K562 (cell line): ENCODE data around the gene HMBS. TPM values are rescaled to one million over a fixed set of nuclear protein-coding genes. Genes with fewer than 3 reads are reported as not detected.

Experiments
- BDP1 ChIP-seq: IDR thresholded peaks from 3 replicates; pipeline ENCODE4 v1.6.1; 2011; ENCODE audit not compliant: insufficient read length, insufficient read depth
- BRCA1 ChIP-seq, 2 experiments: fragments of 450-650 bp in 1 of 2; sonication (generic) in 1 of 2; formaldehyde crosslinking in 1 of 2; IDR thresholded peaks; 2 replicates each; pipeline versions ENCODE4 v1.5.0 to v1.6.1; 2017 to 2020; ENCODE audit warnings: mild to moderate bottlenecking in 1 of 2, missing genetic modification reagents in 1 of 2
- CEBPB ChIP-seq: fragments of 450-650 bp; IDR thresholded peaks from 2 replicates; pipeline ENCODE4 v1.6.1; 2016; ENCODE audit warnings: missing genetic modification characterization, missing compliant biosample characterization
- ESRRB ChIP-seq: fragments of 250-450 bp; sonication (Bioruptor Pico); IDR thresholded peaks from 2 replicates; pipeline ENCODE4 v1.5.0; 2020; ENCODE audit warnings: mild to moderate bottlenecking, moderate library complexity, borderline replicate concordance
- ETS2 ChIP-seq: IDR thresholded peaks from 2 replicates; pipeline ENCODE4 v1.6.1; 2016; ENCODE audit warnings: borderline replicate concordance, missing genetic modification characterization, mild to moderate bottlenecking, moderate library complexity, missing compliant biosample characterization; ENCODE audit not compliant: poor library complexity, severe bottlenecking
- EWSR1 ChIP-seq: fragments of 450-650 bp; IDR thresholded peaks from 2 replicates; pipeline ENCODE4 v1.6.1; 2018; ENCODE audit warnings: borderline replicate concordance, mild to moderate bottlenecking, low read depth, moderate library complexity; ENCODE audit not compliant: partially characterized antibody
- FOXJ2 ChIP-seq: fragments of 200-800 bp; sonication (Bioruptor generic); IDR thresholded peaks from 2 replicates; pipeline ENCODE4 v1.6.1; 2016; ENCODE audit warnings: missing genetic modification characterization, missing compliant biosample characterization
- HNRNPLL ChIP-seq: fragments of 200-400 bp; formaldehyde crosslinking; IDR thresholded peaks from 2 replicates; pipeline ENCODE4 v1.6.1; 2017; ENCODE audit warnings: low read length, low read depth, mild to moderate bottlenecking; ENCODE audit not compliant: poor library complexity, severe bottlenecking
- MAZ ChIP-seq, 2 experiments: fragments of 450-650 bp in 1 of 2; sonication (generic) in 1 of 2; formaldehyde crosslinking; IDR thresholded peaks in 1 of 2; conservative IDR thresholded peaks in 1 of 2; 2 replicates each; pipeline versions ENCODE4 v1.4.0 to v1.5.0; 2020; ENCODE audit warnings: mild to moderate bottlenecking in 1 of 2, missing genetic modification reagents in 1 of 2
- NFRKB ChIP-seq: fragments of 450-650 bp; IDR thresholded peaks from 2 replicates; pipeline ENCODE4 v1.6.1; 2016; ENCODE audit warnings: low read depth
- NONO ChIP-seq, 2 experiments: fragments of 200-400 bp in 1 of 2; fragments of 450-650 bp in 1 of 2; formaldehyde crosslinking in 1 of 2; IDR thresholded peaks; 2 replicates each; pipeline ENCODE4 v1.6.1; 2017; ENCODE audit warnings: low read depth in 2 of 2, mild to moderate bottlenecking in 2 of 2, moderate library complexity in 2 of 2, low read length in 1 of 2
- POLR2AphosphoS2 ChIP-seq: IDR thresholded peaks from 2 replicates; pipeline ENCODE4 v1.6.1; 2012; ENCODE audit warnings: low read length, improper control_type of control experiment
- POU5F1 ChIP-seq: fragments of 150-350 bp; IDR thresholded peaks from 2 replicates; pipeline ENCODE4 v1.6.1; 2014; ENCODE audit warnings: borderline replicate concordance, low read length, low read depth, mild to moderate bottlenecking; ENCODE audit not compliant: partially characterized antibody
- RBBP5 ChIP-seq: fragments of 200-600 bp; sonication (generic); IDR thresholded peaks from 2 replicates; pipeline ENCODE4 v1.6.1; 2012; ENCODE audit warnings: borderline replicate concordance, mild to moderate bottlenecking, low read length, control low read depth, inconsistent platforms; ENCODE audit not compliant: insufficient read depth, poor library complexity, severe bottlenecking
- RUNX1 ChIP-seq: sonication (generic); IDR thresholded peaks from 2 replicates; pipeline ENCODE4 v1.6.1; 2016; ENCODE audit warnings: antibody characterized with exemption, low read depth
- SMAD2 ChIP-seq: fragments of 150-350 bp; IDR thresholded peaks from 2 replicates; pipeline ENCODE4 v1.6.1; 2014; ENCODE audit warnings: low read depth, mild to moderate bottlenecking, low read length
- TRIM28 ChIP-seq: fragments of 450-650 bp; IDR thresholded peaks from 2 replicates; pipeline ENCODE4 v1.6.1; 2017
- ZEB2 ChIP-seq: fragments of 450-650 bp; IDR thresholded peaks from 2 replicates; pipeline ENCODE4 v1.6.1; 2016
- ZNF121 ChIP-seq: sonication (generic); formaldehyde crosslinking; conservative IDR thresholded peaks from 2 replicates; pipeline ENCODE4 v1.8.0; 2022; ENCODE audit warnings: missing genetic modification reagents
- ZNF311 ChIP-seq: fragments of 250-450 bp; sonication (Bioruptor Pico); IDR thresholded peaks from 2 replicates; pipeline ENCODE4 v1.4.0; 2020; ENCODE audit warnings: mild to moderate bottlenecking, moderate library complexity
- ZNF561 ChIP-seq: fragments of 450-650 bp; formaldehyde crosslinking; conservative IDR thresholded peaks from 2 replicates; pipeline ENCODE4 v1.4.0; 2020; ENCODE audit warnings: mild to moderate bottlenecking, moderate library complexity
- ZSCAN29 ChIP-seq: fragments of 450-650 bp; IDR thresholded peaks from 2 replicates; pipeline ENCODE4 v1.6.1; 2017
- polyA plus RNA-seq, 8 experiments: library from polyadenylated mRNA; depleted of rRNA in 4 of 8; stranded (reverse) in 5 of 8; unstranded in 3 of 8; fragments of >200 nt; fragmentation: Nextera tagmentation in 2 of 8; fragmentation: Illumina TruSeq in 1 of 8; extraction: Ambion mirVana in 2 of 8; extraction: Trizol in 1 of 8; gene quantifications; 2 replicates each; pipeline versions ENCODE4 v1.2.1 to v1.2.3, GENCODE V29; 2011 to 2014; ENCODE audit warnings: inconsistent platforms in 1 of 8, missing spikeins in 1 of 8
- total RNA-seq, 7 experiments: library from RNA; depleted of rRNA in 6 of 7; stranded (reverse); fragments of >200 nt in 6 of 7; fragmentation: Illumina TruSeq in 2 of 7; extraction: Trizol in 2 of 7; gene quantifications; 2 replicates each; pipeline versions ENCODE4 v1.2.1 to v1.2.3, GENCODE V29; 2011 to 2021; ENCODE audit warnings: low replicate concordance in 1 of 7
- TF ChIP-seq, protein P1 (sequence below): sonication (generic); formaldehyde crosslinking; IDR thresholded peaks from 2 replicates; pipeline ENCODE4 v1.8.0; 2023; ENCODE audit warnings: mild to moderate bottlenecking, missing genetic modification reagents
- TF ChIP-seq, protein P2 (sequence below): fragments of 450-650 bp; formaldehyde crosslinking; IDR thresholded peaks from 2 replicates; pipeline ENCODE4 v1.4.0; 2020; ENCODE audit warnings: mild to moderate bottlenecking, moderate library complexity
- TF ChIP-seq, protein P3 (sequence below): fragments of 450-650 bp; formaldehyde crosslinking; conservative IDR thresholded peaks from 2 replicates; pipeline ENCODE4 v1.4.0; 2022; ENCODE audit warnings: mild to moderate bottlenecking, missing genetic modification characterization

HMBS gene
- total and polyA plus RNA-seq, 9 of the 15 experiments (the other 6 are each of a cell fraction or from before 2014, with no cell fraction given): 56.9 to 385 (median 286) TPM

DNA sequence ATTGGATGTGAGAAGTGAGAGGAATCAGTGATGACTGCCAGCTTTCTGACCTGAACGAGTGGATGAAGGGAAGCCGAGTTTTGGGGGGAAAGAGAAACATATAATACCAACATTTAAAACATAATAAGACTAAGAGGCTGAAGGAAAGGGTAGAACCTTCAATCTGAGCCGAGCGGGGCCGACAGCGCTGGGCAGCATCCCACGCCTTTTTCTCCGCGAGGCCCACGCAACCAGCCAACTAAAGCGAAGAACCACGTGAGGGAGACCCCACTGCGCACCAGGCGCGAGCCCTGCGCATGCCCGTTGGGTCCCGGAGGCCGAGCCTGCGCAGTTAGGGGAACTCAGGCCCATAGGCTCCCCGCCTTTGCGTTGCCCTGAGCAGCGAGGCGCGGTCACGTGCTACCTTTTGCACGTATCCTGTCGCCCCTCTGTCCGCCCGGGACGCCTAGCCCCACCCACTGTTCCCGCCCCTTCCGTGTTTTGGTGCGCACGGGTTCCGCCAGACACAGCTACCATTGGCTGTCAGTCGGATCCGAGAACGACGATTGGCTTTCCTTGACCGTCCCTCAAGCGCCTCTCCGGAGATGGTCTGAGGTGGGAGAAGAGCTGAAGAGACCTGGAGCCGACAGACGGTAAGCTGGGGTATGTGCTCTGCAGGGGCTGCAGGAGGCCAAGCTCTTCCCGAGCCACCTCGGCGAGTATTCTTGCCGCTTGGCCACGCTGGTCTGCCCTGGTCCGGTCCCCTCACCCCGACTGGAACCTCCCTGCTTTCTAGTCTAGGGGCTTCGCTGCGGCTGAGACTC is 36.5 kb downstream of the HMBS start, which contains the start of gene HINFP (continued):
- TF ChIP-seq, protein P1, sequence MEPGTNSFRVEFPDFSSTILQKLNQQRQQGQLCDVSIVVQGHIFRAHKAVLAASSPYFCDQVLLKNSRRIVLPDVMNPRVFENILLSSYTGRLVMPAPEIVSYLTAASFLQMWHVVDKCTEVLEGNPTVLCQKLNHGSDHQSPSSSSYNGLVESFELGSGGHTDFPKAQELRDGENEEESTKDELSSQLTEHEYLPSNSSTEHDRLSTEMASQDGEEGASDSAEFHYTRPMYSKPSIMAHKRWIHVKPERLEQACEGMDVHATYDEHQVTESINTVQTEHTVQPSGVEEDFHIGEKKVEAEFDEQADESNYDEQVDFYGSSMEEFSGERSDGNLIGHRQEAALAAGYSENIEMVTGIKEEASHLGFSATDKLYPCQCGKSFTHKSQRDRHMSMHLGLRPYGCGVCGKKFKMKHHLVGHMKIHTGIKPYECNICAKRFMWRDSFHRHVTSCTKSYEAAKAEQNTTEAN (CRISPR knock-in tag): 0 out of 2 replicates have a peak, but pooled peaks have one; percentile 60
- TF ChIP-seq ZEB2: no peak
- peak; percentile 95 for TF ChIP-seq HNRNPLL
- TF ChIP-seq ZSCAN29: no peak
- no peak for TF ChIP-seq RUNX1
- TF ChIP-seq ZNF311: no peak
- no peak for TF ChIP-seq EWSR1
- no peak for TF ChIP-seq TRIM28
- no peak for TF ChIP-seq ESRRB (CRISPR knock-in tag)
- no peak for TF ChIP-seq SMAD2
- no peak for TF ChIP-seq ZNF121
- TF ChIP-seq NONO (IDR thresholded peaks at IDR 0.05; ENCODE audit: low read depth in 2 of 2, low read length in 1 of 2): no peak
- no peak; the same call in 1 of the 2 replicates for TF ChIP-seq NFRKB
- TF ChIP-seq, protein P2, sequence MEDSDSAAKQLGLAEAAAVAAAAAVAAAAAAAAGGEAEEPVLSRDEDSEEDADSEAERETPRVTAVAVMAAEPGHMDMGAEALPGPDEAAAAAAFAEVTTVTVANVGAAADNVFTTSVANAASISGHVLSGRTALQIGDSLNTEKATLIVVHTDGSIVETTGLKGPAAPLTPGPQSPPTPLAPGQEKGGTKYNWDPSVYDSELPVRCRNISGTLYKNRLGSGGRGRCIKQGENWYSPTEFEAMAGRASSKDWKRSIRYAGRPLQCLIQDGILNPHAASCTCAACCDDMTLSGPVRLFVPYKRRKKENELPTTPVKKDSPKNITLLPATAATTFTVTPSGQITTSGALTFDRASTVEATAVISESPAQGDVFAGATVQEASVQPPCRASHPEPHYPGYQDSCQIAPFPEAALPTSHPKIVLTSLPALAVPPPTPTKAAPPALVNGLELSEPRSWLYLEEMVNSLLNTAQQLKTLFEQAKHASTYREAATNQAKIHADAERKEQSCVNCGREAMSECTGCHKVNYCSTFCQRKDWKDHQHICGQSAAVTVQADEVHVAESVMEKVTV (CRISPR knock-in tag): no peak
- TF ChIP-seq POU5F1: no peak
- TF ChIP-seq ZNF561: no peak
- TF ChIP-seq RBBP5: peak; percentile 72
- TF ChIP-seq FOXJ2 (tag): no peak
- no peak for TF ChIP-seq BDP1
- TF ChIP-seq ETS2 (tag): no peak
- TF ChIP-seq CEBPB (tag): no peak
- TF ChIP-seq POLR2AphosphoS2: no peak
- peak; percentile 74 to 81; a peak in 3 of 4 replicates for TF ChIP-seq MAZ (CRISPR knock-in tag; conservative IDR thresholded peaks at IDR 0.05 in 1 of 2, IDR thresholded peaks at IDR 0.05 in 1 of 2)
- TF ChIP-seq, protein P3, sequence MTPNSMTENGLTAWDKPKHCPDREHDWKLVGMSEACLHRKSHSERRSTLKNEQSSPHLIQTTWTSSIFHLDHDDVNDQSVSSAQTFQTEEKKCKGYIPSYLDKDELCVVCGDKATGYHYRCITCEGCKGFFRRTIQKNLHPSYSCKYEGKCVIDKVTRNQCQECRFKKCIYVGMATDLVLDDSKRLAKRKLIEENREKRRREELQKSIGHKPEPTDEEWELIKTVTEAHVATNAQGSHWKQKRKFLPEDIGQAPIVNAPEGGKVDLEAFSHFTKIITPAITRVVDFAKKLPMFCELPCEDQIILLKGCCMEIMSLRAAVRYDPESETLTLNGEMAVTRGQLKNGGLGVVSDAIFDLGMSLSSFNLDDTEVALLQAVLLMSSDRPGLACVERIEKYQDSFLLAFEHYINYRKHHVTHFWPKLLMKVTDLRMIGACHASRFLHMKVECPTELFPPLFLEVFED (CRISPR knock-in tag): no peak
- TF ChIP-seq BRCA1 (IDR thresholded peaks at IDR 0.05): no peak
- TF ChIP-seq BRCA1 (CRISPR knock-in tag; IDR thresholded peaks at IDR 0.05): no peak
